ENCODE results near the gene MPL.

DNA sequence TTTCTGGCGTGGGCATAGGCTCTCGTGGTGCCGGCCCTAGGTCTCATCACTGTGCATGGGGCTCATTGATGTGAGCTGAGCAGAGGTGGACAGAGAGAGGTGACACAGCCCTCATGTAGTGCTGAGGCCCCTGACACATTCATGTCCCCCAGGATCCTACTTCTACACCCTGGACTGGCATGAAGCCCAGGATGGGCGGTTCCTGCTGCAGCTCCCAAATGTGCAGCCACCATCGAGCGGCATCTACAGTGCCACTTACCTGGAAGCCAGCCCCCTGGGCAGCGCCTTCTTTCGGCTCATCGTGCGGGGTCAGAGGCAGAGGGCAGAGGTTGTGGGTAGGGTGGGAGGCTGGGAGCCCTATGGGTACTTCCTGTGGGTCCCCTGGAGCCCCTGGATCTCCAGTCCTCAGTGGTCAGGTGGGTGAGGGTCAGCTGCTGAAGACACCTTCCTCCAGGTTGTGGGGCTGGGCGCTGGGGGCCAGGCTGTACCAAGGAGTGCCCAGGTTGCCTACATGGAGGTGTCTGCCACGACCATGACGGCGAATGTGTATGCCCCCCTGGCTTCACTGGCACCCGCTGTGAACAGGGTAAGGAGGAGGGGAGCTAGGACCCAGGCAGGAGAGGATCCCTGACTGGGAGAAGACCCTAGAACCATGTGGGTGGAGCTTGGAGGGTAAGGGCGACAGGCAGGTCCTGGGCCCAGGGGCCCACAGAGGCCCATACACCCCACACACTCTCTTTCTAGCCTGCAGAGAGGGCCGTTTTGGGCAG is 30.7 kb upstream of the MPL start:
- TF ChIP-seq POLR2AphosphoS5 (IDR thresholded peaks at IDR 0.05) (no peak), POLR2A (IDR thresholded peaks at IDR 0.05) (no peak)

Data from upper lobe of left lung (tissue), 4 donors.